ENCODE results near the gene IFNL1. TPM values are rescaled to one million over a fixed set of nuclear protein-coding genes. Genes with fewer than 3 reads are reported as not detected.
"Not testable (repeated sequence)": the region's sequence is repeated elsewhere in the genome, so short reads cannot be mapped to it uniquely, and the experiment has no call there.

The IFNL1 gene
- polyA plus RNA-seq, 3 donors: not detected

- DNase-seq (ENCODE audit: extremely low read depth in 1 of 11, low read depth in 9 of 11, low spot score in 4 of 11): no peak
These were observed 28.1 kb downstream of the IFNL1 start for GRCh38 chr19:39324242-39324842.

DNA sequence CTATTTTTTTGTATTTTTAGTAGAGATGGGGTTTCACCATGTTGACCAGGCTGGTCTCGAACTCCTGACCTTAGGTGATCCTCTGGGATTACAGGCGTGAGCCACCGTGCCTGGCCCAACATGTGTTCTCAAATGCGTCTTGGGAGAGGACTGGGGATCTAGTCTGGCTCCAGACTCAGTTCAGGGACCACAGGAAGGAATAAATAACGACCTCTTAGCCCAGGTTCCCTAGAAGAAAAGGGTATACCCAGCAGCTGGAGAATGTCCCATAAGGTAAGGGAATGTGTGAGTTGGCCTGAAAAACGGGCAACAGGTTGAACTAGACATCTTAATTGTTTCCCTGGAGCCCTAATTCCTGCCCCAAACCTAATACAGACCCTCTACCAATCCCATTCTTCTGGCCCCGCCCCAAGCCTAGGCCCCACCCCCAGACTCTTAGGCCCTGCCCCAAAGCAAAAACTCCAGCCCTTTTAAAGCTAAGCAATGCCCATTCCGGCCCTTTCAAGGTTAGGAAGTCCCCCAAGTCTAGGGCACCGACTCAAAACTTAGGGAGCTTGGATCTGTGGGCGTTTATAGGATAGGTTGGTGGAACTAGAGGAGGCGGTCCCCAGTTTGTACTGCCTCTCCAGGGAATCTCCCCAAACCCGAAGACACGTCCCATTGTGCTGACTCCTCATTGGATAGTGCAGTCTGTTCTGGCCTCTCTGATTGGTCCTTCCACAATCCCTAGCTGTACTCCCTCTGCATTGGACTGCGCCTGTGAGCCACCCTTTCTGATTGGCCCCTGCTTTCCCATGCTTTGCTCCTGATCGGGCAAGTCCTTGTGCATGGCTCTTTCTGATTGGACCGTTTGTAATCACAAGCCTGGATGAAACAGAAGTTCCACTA is 29.8 kb downstream of the IFNL1 start:
- no peak for DNase-seq (ENCODE audit: extremely low read depth in 1 of 11, low read depth in 9 of 11, low spot score in 4 of 11)

DNA sequence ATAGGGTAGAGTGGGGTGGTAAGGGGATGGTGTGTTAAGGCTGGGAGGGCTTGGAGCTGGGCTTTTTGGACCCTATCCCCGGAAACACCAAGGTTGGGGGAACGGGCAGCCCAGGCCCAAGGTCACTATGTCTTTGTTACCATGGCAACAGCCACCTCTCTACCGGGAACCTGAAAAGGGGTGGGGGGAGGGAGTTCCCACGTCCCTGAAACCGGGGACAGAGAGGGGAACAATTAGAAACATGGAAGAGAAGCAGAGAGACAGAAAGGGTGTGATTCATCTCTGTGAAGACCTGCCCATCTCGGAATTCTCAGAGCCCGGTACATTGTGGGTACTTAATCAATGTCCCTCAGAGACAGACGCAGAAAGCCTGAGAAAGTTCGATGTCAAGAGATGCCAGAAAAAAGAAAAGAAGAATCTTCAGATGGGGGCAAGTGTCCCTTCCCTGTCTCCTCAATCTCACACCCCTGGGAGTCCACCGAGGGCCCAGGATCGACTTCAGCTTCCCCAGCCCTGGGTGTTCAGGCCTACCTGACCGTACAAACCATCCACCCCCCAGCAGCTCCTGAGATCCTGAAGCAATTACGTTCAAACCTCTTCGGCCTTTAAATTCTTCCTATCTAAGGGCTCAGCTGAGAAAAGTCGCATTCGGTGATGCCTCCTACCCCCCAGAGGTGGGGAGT is 31.3 kb downstream of the IFNL1 start:
- no peak for DNase-seq (ENCODE audit: extremely low read depth in 1 of 11, low read depth in 9 of 11, low spot score in 4 of 11)

DNA sequence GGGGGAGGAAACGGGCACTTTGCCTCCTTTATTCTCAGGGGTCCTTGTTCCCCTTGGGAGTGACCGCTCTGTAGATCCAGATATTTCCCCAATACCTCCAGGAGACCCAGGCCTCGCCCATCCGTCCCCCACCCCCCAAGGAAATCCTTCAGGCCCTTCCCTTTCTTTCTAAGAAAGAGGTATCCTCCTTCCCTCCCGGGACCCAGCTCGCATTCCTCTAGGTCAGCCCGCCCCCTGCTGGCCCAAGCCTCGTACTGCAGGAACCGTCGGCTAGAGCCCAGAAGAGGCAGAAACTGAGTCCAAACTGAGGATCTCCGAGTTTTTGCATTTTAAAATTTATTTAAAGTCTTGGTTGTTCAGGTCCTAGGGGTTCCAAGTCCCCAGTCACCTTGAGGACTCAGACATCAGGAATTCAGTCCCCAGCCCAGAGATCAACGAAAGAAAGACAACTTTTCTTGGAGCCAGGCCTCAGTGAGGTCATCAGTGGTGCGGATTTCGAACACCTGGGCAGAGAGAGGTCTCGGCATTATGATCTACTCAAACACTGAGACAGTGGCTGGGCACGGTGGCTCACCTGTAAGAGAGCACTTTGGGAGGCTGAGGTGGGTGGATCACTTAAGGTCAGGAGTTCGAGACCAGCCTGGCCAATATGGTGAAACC is 32.0 kb downstream of the IFNL1 start:
- peak in 4 of 11 donors; percentile 54 to 80 (median 64) for DNase-seq (ENCODE audit: extremely low read depth in 1 of 11, low read depth in 9 of 11, low spot score in 4 of 11)

DNA sequence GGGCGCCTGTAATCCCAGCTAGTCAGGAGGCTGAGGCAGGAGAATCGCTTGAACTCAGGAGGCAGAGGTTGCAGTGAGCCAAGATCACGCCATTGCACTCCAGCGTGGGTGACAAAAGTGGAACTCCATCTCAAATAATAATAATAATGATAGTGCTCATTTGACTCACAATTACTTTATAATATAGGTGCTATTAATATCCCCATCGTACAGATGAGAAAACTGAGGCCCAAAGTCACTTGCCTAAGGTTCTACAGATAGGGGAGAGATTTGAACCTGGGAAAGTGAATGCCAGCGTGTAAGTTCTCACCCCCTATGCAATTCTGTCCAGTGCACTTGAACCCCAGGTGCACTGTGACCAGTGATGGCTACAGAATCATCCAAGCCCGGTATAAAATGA is 33.7 kb downstream of the IFNL1 start:
- no peak for DNase-seq (ENCODE audit: extremely low read depth in 1 of 11, low read depth in 9 of 11, low spot score in 4 of 11)

GRCh38 chr19:39332293-39332692 is 36.1 kb downstream of the IFNL1 start:
- DNase-seq (ENCODE audit: extremely low read depth in 1 of 11, low read depth in 9 of 11, low spot score in 4 of 11): no peak

- DNase-seq (ENCODE audit: extremely low read depth in 1 of 11, low read depth in 9 of 11, low spot score in 4 of 11): not testable (repeated sequence)
These were observed 36.5 kb downstream of the IFNL1 start for GRCh38 chr19:39332738-39333137.

- DNase-seq (ENCODE audit: extremely low read depth in 1 of 11, low read depth in 9 of 11, low spot score in 4 of 11): no peak
These were observed 37.3 kb downstream of the IFNL1 start for GRCh38 chr19:39333507-39333906.

- no peak for DNase-seq (ENCODE audit: extremely low read depth in 1 of 11, low read depth in 9 of 11, low spot score in 4 of 11)
These were observed 38.3 kb downstream of the IFNL1 start for GRCh38 chr19:39334444-39334976.

- no peak for DNase-seq (ENCODE audit: extremely low read depth in 1 of 11, low read depth in 9 of 11, low spot score in 4 of 11)
These were observed 39.0 kb downstream of the IFNL1 start for GRCh38 chr19:39335168-39335548.

DNA sequence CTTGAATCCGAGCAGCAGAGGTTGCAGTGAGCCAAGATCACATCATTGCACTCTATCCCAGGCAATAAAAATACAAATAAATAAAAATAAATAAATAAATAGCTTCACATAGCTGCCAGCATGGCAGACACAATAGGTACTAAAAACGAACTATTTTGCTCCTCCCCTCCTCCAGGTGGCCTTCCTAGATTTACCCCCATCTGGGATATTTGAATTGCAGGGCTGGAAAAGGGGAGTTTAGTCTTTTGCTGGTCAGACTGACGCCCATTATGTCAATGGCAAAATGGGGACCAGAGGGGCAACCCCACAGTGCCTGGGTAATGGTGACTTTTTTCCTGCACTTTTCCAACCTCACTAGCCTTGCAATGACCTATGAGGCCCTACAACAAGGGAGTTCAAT is 40.3 kb downstream of the IFNL1 start:
- DNase-seq (ENCODE audit: extremely low read depth in 1 of 11, low read depth in 9 of 11, low spot score in 4 of 11): no peak

DNA sequence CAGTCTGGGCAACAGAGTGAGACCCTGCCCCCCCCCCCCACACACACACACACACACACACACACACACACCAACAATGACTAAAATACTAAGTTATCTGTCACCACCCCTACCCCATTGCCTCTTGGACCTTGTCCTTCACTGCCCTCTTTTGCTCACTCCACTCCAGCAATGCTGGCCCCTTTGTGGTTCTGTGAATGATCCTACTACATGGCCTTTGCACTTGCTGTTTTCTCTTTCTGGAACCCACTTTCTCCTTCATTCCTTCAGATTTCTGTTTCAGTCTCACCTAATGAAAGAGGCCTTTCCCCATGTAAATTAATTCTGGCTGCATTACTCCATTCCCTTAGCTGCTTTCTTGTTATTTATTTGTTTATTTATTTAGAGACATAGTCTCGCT is 43.5 kb downstream of the IFNL1 start:
- no peak for DNase-seq (ENCODE audit: extremely low read depth in 1 of 11, low read depth in 9 of 11, low spot score in 4 of 11)

GRCh38 chr19:39340156-39340555 is 43.9 kb downstream of the IFNL1 start:
- not testable (repeated sequence) for DNase-seq (ENCODE audit: extremely low read depth in 1 of 11, low read depth in 9 of 11, low spot score in 4 of 11)

DNA sequence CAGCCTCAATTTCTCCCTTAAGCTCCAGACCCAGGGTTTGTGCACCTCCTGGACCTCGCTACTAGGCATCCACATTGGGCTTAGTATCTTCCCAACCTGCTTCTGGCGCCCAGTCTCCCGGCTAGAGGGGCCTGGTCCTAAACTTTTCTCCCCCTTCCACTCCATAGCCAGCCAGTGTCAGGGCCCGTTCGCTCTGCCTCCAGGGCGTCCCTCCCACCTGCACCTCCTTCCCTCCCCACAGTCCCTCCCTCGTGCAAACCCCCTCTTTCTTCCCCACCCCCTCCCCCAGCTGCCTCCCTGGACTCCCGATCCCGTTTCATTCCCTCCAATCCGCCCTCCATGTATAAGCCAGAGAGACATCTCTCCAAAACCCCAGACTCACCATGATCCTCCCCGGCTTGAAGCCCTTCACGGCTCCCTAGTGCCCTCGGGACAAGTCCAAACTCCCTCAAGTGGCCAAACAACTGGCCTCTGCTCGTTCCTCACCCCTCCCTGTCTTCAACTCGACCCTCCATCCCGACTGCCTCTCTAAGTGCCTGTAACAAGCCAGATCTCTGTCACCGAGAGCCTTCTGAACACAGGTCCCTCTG is 45.0 kb downstream of the IFNL1 start:
- peak in 1 of 11 donors; percentile 28 for DNase-seq (ENCODE audit: extremely low read depth in 1 of 11, low read depth in 9 of 11, low spot score in 4 of 11)

DNA sequence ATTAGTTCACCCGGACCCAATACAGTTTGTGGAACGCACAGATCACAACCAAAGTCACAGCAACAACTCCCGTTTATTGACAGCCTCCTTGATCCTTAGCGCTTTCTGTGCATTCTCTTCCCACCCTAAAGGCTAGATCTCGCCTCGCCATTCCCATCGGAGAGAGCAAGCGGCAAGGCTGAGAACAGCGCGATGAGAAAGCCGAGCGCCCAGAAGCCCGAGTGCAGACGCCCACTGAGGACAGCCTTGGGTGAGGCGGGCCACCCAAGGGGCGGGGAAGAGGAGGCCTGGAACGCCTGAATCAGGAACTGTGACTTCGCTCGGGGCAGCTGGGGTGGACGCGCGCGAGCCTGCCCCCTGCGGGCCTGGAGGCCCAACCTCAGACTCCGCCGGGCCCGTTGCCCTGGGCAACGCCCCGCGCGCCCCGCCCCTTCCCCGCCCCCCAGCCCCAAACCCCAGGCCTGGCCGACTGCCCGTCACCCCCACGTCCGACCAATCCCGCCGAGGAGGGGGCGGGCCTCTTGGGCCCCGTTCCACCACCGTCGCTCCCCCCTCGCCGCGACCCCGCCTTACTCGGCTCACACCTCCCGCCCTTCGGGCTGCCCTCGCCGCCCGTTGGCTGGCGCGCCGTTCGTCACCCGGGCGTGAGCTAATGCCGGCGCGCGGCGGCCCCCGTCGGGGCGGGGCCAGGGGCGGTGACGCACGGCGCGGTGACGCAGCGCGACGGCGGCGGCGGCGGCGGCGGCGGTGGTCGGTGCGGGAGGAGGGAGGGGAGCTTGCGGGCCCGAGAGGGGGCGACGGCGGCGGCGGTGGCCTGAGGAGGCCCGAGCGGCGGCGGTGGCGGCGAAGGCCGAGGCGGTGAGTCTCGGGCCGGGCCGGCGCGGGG is 45.8 kb downstream of the IFNL1 start, which contains the start of gene SAMD4B:
Gene SAMD4B, plus strand, starts transcription at position 703 of the 886 bp plus-strand sequence. CDS start 14,473 bp downstream, outside the sequence.
- peak; percentile 88 to 98 (median 96) for DNase-seq (ENCODE audit: extremely low read depth in 1 of 11, low read depth in 9 of 11, low spot score in 4 of 11)

DNA sequence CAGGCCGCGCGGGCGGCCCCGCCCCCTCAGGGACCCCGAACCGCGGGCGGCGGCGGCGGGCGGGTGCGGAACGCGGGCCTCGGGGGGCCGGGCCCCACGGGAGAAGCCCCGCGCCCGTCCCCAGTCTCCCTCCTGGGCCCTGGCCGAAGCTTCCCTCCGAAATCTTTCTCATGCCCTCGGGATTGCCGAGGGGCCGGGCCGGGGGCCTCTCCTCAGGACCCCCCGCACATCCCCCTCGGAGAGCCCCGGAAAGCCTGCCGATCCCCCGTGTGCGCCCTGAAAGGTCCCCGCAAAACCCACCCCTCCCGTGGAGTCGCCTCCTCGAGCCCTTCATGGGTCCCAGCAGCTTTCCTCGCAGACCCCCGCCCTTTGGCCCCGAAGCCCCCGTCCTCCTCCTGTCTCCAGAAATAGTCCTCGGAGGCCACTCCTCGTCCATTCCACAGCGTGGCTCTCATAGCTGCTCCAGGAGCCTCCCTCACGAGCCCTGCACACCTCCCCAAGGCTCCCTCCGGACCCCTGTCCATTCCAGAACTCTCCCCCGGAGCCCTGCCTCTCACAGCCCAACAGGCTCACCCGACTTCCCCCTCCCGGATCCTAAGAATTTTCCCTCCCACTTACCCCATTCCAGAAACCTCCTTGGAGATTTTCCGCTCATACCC is 46.6 kb downstream of the IFNL1 start:
- DNase-seq (ENCODE audit: extremely low read depth in 1 of 11, low read depth in 9 of 11, low spot score in 4 of 11): no peak

GRCh38 chr19:39345956-39346355 is 49.7 kb downstream of the IFNL1 start:
- no peak for DNase-seq (ENCODE audit: extremely low read depth in 1 of 11, low read depth in 9 of 11, low spot score in 4 of 11)
